Measurements from ENCODE around the gene GPX1.

DNA sequence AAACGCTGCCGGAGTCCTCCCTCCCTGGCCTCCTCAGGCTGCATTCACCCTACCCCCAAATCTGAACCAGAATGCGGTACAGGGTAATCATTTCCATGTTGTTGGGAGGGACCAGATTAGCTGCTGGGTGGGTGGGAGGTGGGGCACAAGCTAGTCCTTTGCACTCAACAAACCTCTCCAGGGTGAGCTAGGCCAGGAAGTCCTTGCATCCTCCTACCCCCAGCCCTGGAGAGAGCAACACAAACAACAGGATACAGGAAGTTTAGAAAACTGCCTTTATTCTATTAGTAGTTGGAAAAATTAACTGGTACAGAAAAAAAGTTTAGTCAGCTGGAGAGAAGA lies 702 bp upstream of the GPX1 start:
- TF ChIP-seq CTCF (IDR thresholded peaks at IDR 0.05) (no peak), POLR2A (IDR thresholded peaks at IDR 0.05) (no peak)
